OCI-LY1 (cell line): ENCODE measurements around the gene TMTC4.
"Not testable (repeated sequence)": the region's sequence is repeated elsewhere in the genome, so short reads cannot be mapped to it uniquely, and the experiment has no call there.

Experiments used
- H2AFZ ChIP-seq: fragments of 200-600 bp; sonication (generic), shearing (Covaris generic); 2 replicates; pipeline ENCODE4 v1.6.0; 2014; ENCODE audit warnings: antibody characterized with exemption, mild to moderate bottlenecking, low read length
- H3F3A ChIP-seq: fragments of 200-600 bp; sonication (generic), shearing (Covaris generic); 2 replicates; pipeline ENCODE4 v1.6.0; 2014; ENCODE audit warnings: mild to moderate bottlenecking, antibody characterized with exemption, low read length, moderate library complexity; ENCODE audit not compliant: insufficient read depth
- H3K27ac ChIP-seq: fragments of 200-600 bp; sonication (generic); 2 replicates; pipeline ENCODE4 v1.5.1; 2014; ENCODE audit warnings: low read length, mixed run types, mild to moderate bottlenecking, low read depth; ENCODE audit not compliant: poor library complexity, severe bottlenecking
- H3K27me3 ChIP-seq: fragments of 200-600 bp; sonication (generic); 2 replicates; pipeline ENCODE4 v1.6.0; 2014; ENCODE audit warnings: antibody characterized with exemption, mild to moderate bottlenecking, low read length, moderate library complexity; ENCODE audit not compliant: insufficient read depth
- H3K36me3 ChIP-seq: fragments of 200-600 bp; sonication (generic); 2 replicates; pipeline ENCODE4 v1.6.1; 2014; ENCODE audit warnings: mild to moderate bottlenecking, antibody characterized with exemption, low read length, moderate library complexity, mixed read lengths; ENCODE audit not compliant: insufficient read depth
- H3K4me1 ChIP-seq: fragments of 200-600 bp; sonication (generic); 2 replicates; pipeline ENCODE4 v1.5.1; 2014; ENCODE audit warnings: mild to moderate bottlenecking, low read length, moderate library complexity; ENCODE audit not compliant: insufficient read depth, severe bottlenecking
- H3K4me2 ChIP-seq: fragments of 200-600 bp; sonication (generic), shearing (Covaris generic); 2 replicates; pipeline ENCODE4 v1.6.1; 2014; ENCODE audit warnings: low read length
- H3K4me3 ChIP-seq: fragments of 200-600 bp; sonication (generic); 2 replicates; pipeline ENCODE4 v1.5.1; 2014; ENCODE audit warnings: low read length, low read depth, mild to moderate bottlenecking, mixed read lengths; ENCODE audit not compliant: poor library complexity, severe bottlenecking
- H3K79me2 ChIP-seq: fragments of 200-600 bp; shearing (Covaris generic); 2 replicates; pipeline ENCODE4 v1.6.1; 2016; ENCODE audit warnings: mixed run types, low read length, mixed read lengths; ENCODE audit not compliant: insufficient read depth
- H3K9ac ChIP-seq: fragments of 200-600 bp; sonication (generic), shearing (Covaris generic); 2 replicates; pipeline ENCODE4 v1.6.1; 2014; ENCODE audit warnings: mild to moderate bottlenecking, low read length, mixed read lengths
- H3K9me2 ChIP-seq: fragments of 200-600 bp; sonication (generic), shearing (Covaris generic); 2 replicates; pipeline ENCODE4 v1.6.1; 2014; ENCODE audit warnings: low read depth, mild to moderate bottlenecking, low read length, mixed read lengths
- H3K9me3 ChIP-seq: fragments of 200-600 bp; shearing (Covaris generic); 2 replicates; pipeline ENCODE4 v1.6.1; 2014; ENCODE audit warnings: low read length, mixed read lengths
- H4K20me1 ChIP-seq: fragments of 200-600 bp; sonication (generic), shearing (Covaris generic); 2 replicates; pipeline ENCODE4 v1.6.0; 2016; ENCODE audit warnings: mild to moderate bottlenecking, low read length; ENCODE audit not compliant: insufficient read depth
- CTCF ChIP-seq: fragments of 200-600 bp; sonication (generic), shearing (Covaris generic); IDR thresholded peaks from 2 replicates; pipeline ENCODE4 v1.5.1; 2017; ENCODE audit warnings: mild to moderate bottlenecking, antibody characterized with exemption, low read length, moderate library complexity, mixed read lengths
- EZH2 ChIP-seq: fragments of 200-600 bp; sonication (generic), shearing (Covaris generic); IDR thresholded peaks from 2 replicates; pipeline ENCODE4 v1.8.0; 2017; ENCODE audit warnings: borderline replicate concordance, mixed run types, mild to moderate bottlenecking, antibody characterized with exemption, low read length, moderate library complexity, mixed read lengths

The TMTC4 gene

GRCh38 chr13:100707818-100708740 lies 33.5 kb upstream of the TMTC4 start:
- H3K9me2 ChIP-seq: no peaks in the 10 kb centered on the region
- H3K4me2 ChIP-seq: no peak overlapping the region
- no peak overlapping the region for H3K9ac ChIP-seq
- no peak overlapping the region for H2AFZ ChIP-seq
- H3K79me2 ChIP-seq: no peaks in the 10 kb centered on the region
- H4K20me1 ChIP-seq: no peaks in the 10 kb centered on the region
- no peaks in the 10 kb centered on the region for H3F3A ChIP-seq
- H3K27ac ChIP-seq: no peak overlapping the region
- no peaks in the 10 kb centered on the region for H3K27me3 ChIP-seq
- no peaks in the 10 kb centered on the region for H3K9me3 ChIP-seq
- H3K4me1 ChIP-seq: no peaks in the 10 kb centered on the region
- TF ChIP-seq CTCF: no peak
- TF ChIP-seq EZH2: no peak
- no peak overlapping the region for H3K4me3 ChIP-seq
- H3K36me3 ChIP-seq: no peaks in the 10 kb centered on the region

GRCh38 chr13:100698331-100698730 lies 23.7 kb upstream of the TMTC4 start:
- H2AFZ ChIP-seq, H3K9me3 ChIP-seq, H3K9ac ChIP-seq, H3K4me1 ChIP-seq, H3K27me3 ChIP-seq, H4K20me1 ChIP-seq, H3K4me2 ChIP-seq, H3K36me3 ChIP-seq, H3F3A ChIP-seq, H3K9me2 ChIP-seq, H3K27ac ChIP-seq, H3K79me2 ChIP-seq, H3K4me3 ChIP-seq: not testable (repeated sequence)

- no peak overlapping the region for H3K27ac ChIP-seq
- no peak overlapping the region for H3K4me2 ChIP-seq
- no peaks in the 10 kb centered on the region for H3F3A ChIP-seq
- H3K9me2 ChIP-seq: no peaks in the 10 kb centered on the region
- H4K20me1 ChIP-seq: no peaks in the 10 kb centered on the region
- H3K79me2 ChIP-seq: no peaks in the 10 kb centered on the region
- H3K36me3 ChIP-seq: no peaks in the 10 kb centered on the region
- no peak overlapping the region for H3K4me3 ChIP-seq
- no peaks in the 10 kb centered on the region for H3K4me1 ChIP-seq
- TF ChIP-seq EZH2: no peak
- no peak for TF ChIP-seq CTCF
- peaks cover 2% of the 10 kb centered on the region; the same call in 1 of the 2 replicates for H3K9me3 ChIP-seq
- no peaks in the 10 kb centered on the region; the same call in 1 of the 2 replicates for H3K27me3 ChIP-seq
- H3K9ac ChIP-seq: no peak overlapping the region
- H2AFZ ChIP-seq: no peak overlapping the region
Observed at GRCh38 chr13:100695509-100695773, 20.8 kb upstream of the TMTC4 start.
